Hepatocyte (in vitro differentiated cells): ENCODE data around the gene SRD5A1. TPM values are rescaled to one million over a fixed set of nuclear protein-coding genes. Genes with fewer than 3 reads are reported as not detected.

ENCODE experiments used
- DNase-seq: peaks from one replicate; pipeline ENCODE4 v3.0.0-alpha.2; 2016; ENCODE audit warnings: low spot score
- H2AFZ ChIP-seq: fragments of 200-600 bp; sonication (generic); 2 replicates; pipeline ENCODE4 v1.6.0; 2016; ENCODE audit warnings: antibody characterized with exemption, mild to moderate bottlenecking
- H3K27ac ChIP-seq: fragments of 200-600 bp; sonication (generic); 2 replicates; pipeline ENCODE4 v1.5.1; 2016; ENCODE audit warnings: mild to moderate bottlenecking
- H3K27me3 ChIP-seq: fragments of 200-600 bp; sonication (generic); 2 replicates; pipeline ENCODE4 v1.6.1; 2016
- H3K36me3 ChIP-seq: fragments of 200-600 bp; sonication (generic); replicated peaks from 2 replicates; pipeline ENCODE4 v1.5.1; 2016; ENCODE audit warnings: low read depth; ENCODE audit not compliant: insufficient read depth
- H3K4me1 ChIP-seq: fragments of 200-600 bp; sonication (generic); 2 replicates; pipeline ENCODE4 v1.5.1; 2016; ENCODE audit warnings: mild to moderate bottlenecking, moderate library complexity; ENCODE audit not compliant: insufficient read depth
- H3K4me2 ChIP-seq: fragments of 200-600 bp; sonication (generic); 2 replicates; pipeline ENCODE4 v1.6.0; 2016
- H3K4me3 ChIP-seq: fragments of 200-600 bp; sonication (generic); 2 replicates; pipeline ENCODE4 v1.5.1; 2016; ENCODE audit warnings: mild to moderate bottlenecking
- H3K79me2 ChIP-seq: fragments of 200-600 bp; sonication (generic); 2 replicates; pipeline ENCODE4 v1.6.0; 2017; ENCODE audit warnings: mild to moderate bottlenecking
- H3K9me2 ChIP-seq: fragments of 200-600 bp; sonication (generic); replicated peaks from 2 replicates; pipeline ENCODE4 v1.6.0; 2017; ENCODE audit warnings: mild to moderate bottlenecking; ENCODE audit not compliant: insufficient read depth
- H3K9me3 ChIP-seq: fragments of 200-600 bp; sonication (generic); 2 replicates; pipeline ENCODE4 v1.5.1; 2016; ENCODE audit warnings: low read depth, mild to moderate bottlenecking
- H4K20me1 ChIP-seq: fragments of 200-600 bp; sonication (generic); 2 replicates; pipeline ENCODE4 v1.6.0; 2016; ENCODE audit warnings: mild to moderate bottlenecking; ENCODE audit not compliant: insufficient read depth, poor library complexity, severe bottlenecking
- CTCF ChIP-seq: fragments of 200-600 bp; sonication (generic); IDR thresholded peaks from 2 replicates; pipeline ENCODE4 v1.5.1; 2016; ENCODE audit warnings: antibody characterized with exemption, mild to moderate bottlenecking; ENCODE audit not compliant: poor library complexity
- EZH2 ChIP-seq: fragments of 200-600 bp; sonication (generic); IDR thresholded peaks from 2 replicates; pipeline ENCODE4 v1.6.1; 2016; ENCODE audit warnings: antibody characterized with exemption, mild to moderate bottlenecking, borderline replicate concordance
- EZH2phosphoT487 ChIP-seq: fragments of 200-600 bp; sonication (generic); IDR thresholded peaks from one replicate; pipeline ENCODE4 v1.6.1; 2018; ENCODE audit warnings: antibody characterized with exemption, mild to moderate bottlenecking, low read depth, moderate library complexity; ENCODE audit not compliant: unreplicated experiment, severe bottlenecking
- WGBS: methylation state at CpG from one replicate; pipeline ENCODE4 v1.1.6; 2016; ENCODE audit warnings: low lambda C conversion rate; ENCODE audit errors: missing lambda C conversion rate; 5-methylcytosine and 5-hydroxymethylcytosine counted together
- polyA plus RNA-seq: library from polyadenylated mRNA; unstranded; fragments of >200 nt; fragmentation: Nextera tagmentation; extraction: Ambion mirVana; gene quantifications from 2 replicates; pipeline ENCODE4 v1.2.1, GENCODE V29; 2016
- total RNA-seq: library from RNA; depleted of rRNA; stranded (reverse); fragments of >200 nt; gene quantifications from 2 replicates; pipeline ENCODE4 v1.2.3, GENCODE V29; 2014

SRD5A1 gene
- total and polyA plus RNA-seq, 2 experiments from 2014 or later = 8.6 to 12.1 TPM

GRCh38 chr5:6606884-6607558 is 26.2 kb upstream of the SRD5A1 start:
- Histone ChIP-seq H3K4me2 (no peak overlapping the region), H3K9me3 (no peaks in the 10 kb centered on the region), H3K4me3 (no peak overlapping the region), H3K27ac (no peak overlapping the region), H4K20me1 (no peaks in the 10 kb centered on the region), H3K9me2 (no peaks in the 10 kb centered on the region), H2AFZ (no peak overlapping the region), H3K79me2 (no peaks in the 10 kb centered on the region), H3K4me1 (no peaks in the 10 kb centered on the region), H3K27me3 (no peaks in the 10 kb centered on the region), H3K36me3 (no peaks in the 10 kb centered on the region)
- TF ChIP-seq EZH2phosphoT487 (no peak), EZH2 (no peak), CTCF (no peak)
- no peak for DNase-seq
- 93% methylated on average over 9 of the region's 9 CpGs for WGBS

- Histone ChIP-seq H3K27me3 (no peaks in the 10 kb centered on the region), H3K27ac (no peak overlapping the region), H3K9me2 (no peaks in the 10 kb centered on the region), H3K9me3 (no peaks in the 10 kb centered on the region), H3K4me3 (no peak overlapping the region), H2AFZ (no peak overlapping the region), H3K36me3 (no peaks in the 10 kb centered on the region), H3K4me1 (no peaks in the 10 kb centered on the region), H3K79me2 (no peaks in the 10 kb centered on the region), H3K4me2 (no peak overlapping the region), H4K20me1 (no peaks in the 10 kb centered on the region)
- 99% methylated on average over 5 of the region's 5 CpGs for WGBS
- no peak for TF ChIP-seq CTCF
- TF ChIP-seq EZH2phosphoT487 = no peak
- no peak for TF ChIP-seq EZH2
- no peak for DNase-seq
Measured at GRCh38 chr5:6607559-6607936, 25.7 kb upstream of the SRD5A1 start.

GRCh38 chr5:6608016-6608415 is 25.2 kb upstream of the SRD5A1 start:
- H3K27me3 ChIP-seq = no peaks in the 10 kb centered on the region
- no peak for DNase-seq
- H3K4me2 ChIP-seq = no peak overlapping the region
- no peaks in the 10 kb centered on the region for H3K4me1 ChIP-seq
- H4K20me1 ChIP-seq = peaks cover 1% of the 10 kb centered on the region
- no peak overlapping the region for H3K4me3 ChIP-seq
- no peaks in the 10 kb centered on the region for H3K79me2 ChIP-seq
- H3K36me3 ChIP-seq = no peaks in the 10 kb centered on the region
- TF ChIP-seq CTCF (no peak), EZH2 (no peak), EZH2phosphoT487 (no peak)
- H3K9me3 ChIP-seq = no peaks in the 10 kb centered on the region
- no peak overlapping the region for H3K27ac ChIP-seq
- WGBS = 97% methylated on average over 3 of the region's 3 CpGs
- H2AFZ ChIP-seq = no peak overlapping the region
- H3K9me2 ChIP-seq = no peaks in the 10 kb centered on the region
